SK-N-SH (cell line): ENCODE measurements around the gene MYO9B. TPM values are rescaled to one million over a fixed set of nuclear protein-coding genes. Genes with fewer than 3 reads are reported as not detected.

ENCODE experiments used
- CTCF ChIA-PET: fragments of 300-600, 350-600 bp; formaldehyde crosslinking; extraction: SDS; loops from one replicate; lab custom pipeline; 2021; lab: Yijun Ruan, JAX
- POLR2A ChIA-PET: fragments of 350-600 bp; sonication (Branson Sonifier 250); formaldehyde crosslinking; extraction: SDS; loops from one replicate; lab custom pipeline; 2020; ENCODE audit warnings: antibody characterized with exemption, inconsistent platforms; lab: Yijun Ruan, JAX
- DNase-seq: peaks from one replicate; pipeline ENCODE4 v3.0.0; 2012
- H2AFZ ChIP-seq: fragments of 200-600 bp; sonication (generic); 2 replicates; pipeline ENCODE4 v1.8.1; 2016; ENCODE audit warnings: antibody characterized with exemption, mild to moderate bottlenecking, low read depth
- H3F3A ChIP-seq: fragments of 200-600 bp; sonication (generic); replicated peaks from 2 replicates; pipeline ENCODE3; 2016; ENCODE audit warnings: antibody characterized with exemption, mild to moderate bottlenecking; ENCODE audit not compliant: insufficient read depth
- H3K27ac ChIP-seq, 2 experiments: fragments of 200-500 bp in 1 of 2; fragments of 200-600 bp in 1 of 2; sonication (Bioruptor generic) in 1 of 2; sonication (generic), shearing (Covaris generic) in 1 of 2; 2 replicates each; pipeline versions ENCODE4 v1.5.1 to v1.6.1; 2014 to 2016; ENCODE audit warnings: low read depth in 2 of 2, inconsistent platforms in 1 of 2, low read length in 1 of 2, mild to moderate bottlenecking in 1 of 2, mixed read lengths in 1 of 2
- H3K27me3 ChIP-seq: fragments of 200-600 bp; sonication (generic), shearing (Covaris generic); 2 replicates; pipeline ENCODE4 v1.6.1; 2016; ENCODE audit warnings: mixed run types; ENCODE audit not compliant: insufficient read depth
- H3K36me3 ChIP-seq, 2 experiments: fragments of 200-500 bp in 1 of 2; fragments of 200-600 bp in 1 of 2; sonication (Bioruptor generic) in 1 of 2; sonication (generic) in 1 of 2; replicated peaks in 1 of 2; 2 replicates each; pipeline versions ENCODE3 to v1.5.1; 2014 to 2016; ENCODE audit warnings: low read length in 1 of 2, mild to moderate bottlenecking in 1 of 2; ENCODE audit not compliant: insufficient read depth in 2 of 2, control insufficient read depth in 1 of 2
- H3K4me1 ChIP-seq, 2 experiments: fragments of 200-500 bp in 1 of 2; fragments of 200-600 bp in 1 of 2; sonication (Bioruptor generic) in 1 of 2; sonication (generic), shearing (Covaris generic) in 1 of 2; 2 replicates each; pipeline versions ENCODE4 v1.5.1 to v1.6.1; 2014 to 2016; ENCODE audit warnings: low read depth in 1 of 2, low read length in 1 of 2, mixed run types in 1 of 2; ENCODE audit not compliant: insufficient read depth in 2 of 2, control insufficient read depth in 1 of 2
- H3K4me2 ChIP-seq: fragments of 200-600 bp; sonication (generic), shearing (Covaris generic); 2 replicates; pipeline ENCODE4 v1.6.1; 2017; ENCODE audit warnings: mixed run types
- H3K4me3 ChIP-seq, 2 experiments: fragments of 200-500 bp in 1 of 2; fragments of 200-600 bp in 1 of 2; sonication (Bioruptor generic) in 1 of 2; sonication (generic), shearing (Covaris generic) in 1 of 2; 2 replicates each; pipeline versions ENCODE4 v1.5.1 to v1.8.1; 2014 to 2016; ENCODE audit warnings: low read depth in 2 of 2, inconsistent platforms in 1 of 2, low read length in 1 of 2, mild to moderate bottlenecking in 1 of 2, mixed read lengths in 1 of 2, moderate library complexity in 1 of 2
- H3K79me2 ChIP-seq: fragments of 200-600 bp; sonication (generic); 2 replicates; pipeline ENCODE4 v1.8.1; 2017; ENCODE audit warnings: mild to moderate bottlenecking; ENCODE audit not compliant: insufficient read depth
- H3K9ac ChIP-seq: fragments of 200-600 bp; sonication (generic); 2 replicates; pipeline ENCODE4 v1.6.1; 2017; ENCODE audit warnings: mixed run types
- H3K9me2 ChIP-seq: fragments of 200-600 bp; sonication (generic); 2 replicates; pipeline ENCODE4 v1.6.1; 2017; ENCODE audit warnings: mixed run types
- H3K9me3 ChIP-seq: fragments of 200-600 bp; sonication (generic); 2 replicates; pipeline ENCODE4 v1.6.1; 2017; ENCODE audit warnings: mixed run types, mild to moderate bottlenecking, moderate library complexity
- H4K20me1 ChIP-seq: fragments of 200-600 bp; sonication (generic); 2 replicates; pipeline ENCODE4 v1.6.1; 2017; ENCODE audit warnings: mild to moderate bottlenecking, mixed run types; ENCODE audit not compliant: insufficient read depth
- CHD2 ChIP-seq: fragments of 150-350 bp; IDR thresholded peaks from 2 replicates; pipeline ENCODE4 v1.6.1; 2018; ENCODE audit warnings: low read length; ENCODE audit not compliant: partially characterized antibody
- ELF1 ChIP-seq: IDR thresholded peaks from 2 replicates; pipeline ENCODE4 v1.4.0; 2012
- EZH2phosphoT487 ChIP-seq: fragments of 200-600 bp; sonication (generic); IDR thresholded peaks from 2 replicates; pipeline ENCODE4 v1.6.1; 2017; ENCODE audit warnings: low read depth, mixed run types, mild to moderate bottlenecking, antibody characterized with exemption, moderate library complexity, borderline replicate concordance
- FOSL2 ChIP-seq: IDR thresholded peaks from 2 replicates; pipeline ENCODE4 v1.4.0; 2012; ENCODE audit warnings: low read depth, mild to moderate bottlenecking, moderate library complexity, borderline replicate concordance
- FOXM1 ChIP-seq: IDR thresholded peaks from 2 replicates; pipeline ENCODE4 v1.4.0; 2012; ENCODE audit warnings: low read depth, mild to moderate bottlenecking
- GATA2 ChIP-seq: sonication (generic); formaldehyde crosslinking; IDR thresholded peaks from 2 replicates; pipeline ENCODE4 v1.5.0; 2020; ENCODE audit warnings: mild to moderate bottlenecking, missing genetic modification reagents
- IRF3 ChIP-seq: fragments of 150-350 bp; IDR thresholded peaks from 2 replicates; pipeline ENCODE4 v1.6.1; 2016; ENCODE audit warnings: mild to moderate bottlenecking, low read depth, low read length
- JUND ChIP-seq: IDR thresholded peaks from 2 replicates; pipeline ENCODE4 v1.4.0; 2012
- MAX ChIP-seq: IDR thresholded peaks from 2 replicates; pipeline ENCODE4 v1.4.0; 2012; ENCODE audit warnings: low read depth
- PBX3 ChIP-seq: IDR thresholded peaks from 2 replicates; pipeline ENCODE4; 2012
- RXRA ChIP-seq: IDR thresholded peaks from 2 replicates; pipeline ENCODE4 v1.4.0; 2012; ENCODE audit warnings: low read depth, mild to moderate bottlenecking, borderline replicate concordance
- SIN3A ChIP-seq: IDR thresholded peaks from 2 replicates; pipeline ENCODE4 v1.6.1; 2012; ENCODE audit warnings: low read depth, mild to moderate bottlenecking, low read length, moderate library complexity, borderline replicate concordance
- SMC3 ChIP-seq: IDR thresholded peaks from 2 replicates; pipeline ENCODE4 v1.6.1; 2012; ENCODE audit warnings: low read depth, low read length, improper control_type of control experiment
- USF1 ChIP-seq: IDR thresholded peaks from 2 replicates; pipeline ENCODE4 v1.4.0; 2012; ENCODE audit warnings: low read depth, borderline replicate concordance
- ZBTB33 ChIP-seq: IDR thresholded peaks from 2 replicates; pipeline ENCODE4 v1.4.0; 2012; ENCODE audit warnings: low read depth, borderline replicate concordance
- WGBS: methylation state at CpG from one replicate; pipeline ENCODE4 v1.1.6; 2017; ENCODE audit warnings: low lambda C conversion rate; 5-methylcytosine and 5-hydroxymethylcytosine counted together
- polyA plus RNA-seq, 3 experiments: library from polyadenylated mRNA; depleted of rRNA; stranded (reverse); fragments of >200 nt; gene quantifications; 2 replicates each; pipeline ENCODE4 v1.2.3, GENCODE V29; 2012

Gene MYO9B
- polyA plus RNA-seq, 1 of the 3 experiments (the other 2 are of a cell fraction) = 37.6 TPM

GRCh38 chr19:17236811-17237543, 161.4 kb downstream of the MYO9B start (continued):
- TF ChIP-seq EZH2phosphoT487 (no peak), ZBTB33 (no peak)

GRCh38 chr19:17237747-17238706, 162.4 kb downstream of the MYO9B start:
- Histone ChIP-seq H3K9ac (no peak overlapping the region), H3K79me2 (peaks cover 84% of the 10 kb centered on the region), H2AFZ (no peak overlapping the region), H3K4me3 (no peak overlapping the region), H3K9me2 (no peaks in the 10 kb centered on the region), H3K36me3 (peaks cover 7 to 8% of the 10 kb centered on the region in 2 experiments), H3K4me1 (peaks cover 13 to 25% of the 10 kb centered on the region in 2 experiments; a peak in 3 of 4 replicates), H3K4me2 (no peak overlapping the region), H3F3A (peaks cover 16% of the 10 kb centered on the region), H3K27me3 (no peaks in the 10 kb centered on the region), H3K27ac (no peak overlapping the region), H3K9me3 (no peaks in the 10 kb centered on the region), H4K20me1 (peaks cover 29% of the 10 kb centered on the region)
- DNase-seq = no peak
- ChIA-PET CTCF (interaction anchor here (4.4 kb wide), 1 partner anchor 44 kb away, joined by 29 read pairs; the partner anchor contains the start of gene ANKLE1), POLR2A (no interaction called here)
- TF ChIP-seq MAX (no peak), JUND (no peak), IRF3 (no peak), SMC3 (no peak), EZH2phosphoT487 (no peak), ELF1 (no peak), RXRA (no peak), FOSL2 (no peak), SIN3A (no peak), USF1 (no peak), GATA2 (CRISPR knock-in tag) (no peak), PBX3 (no peak), FOXM1 (no peak), CHD2 (no peak), ZBTB33 (no peak)
- WGBS = 93% methylated on average over 13 of the region's 13 CpGs
